ENCODE data around the gene STON2.

The STON2 gene

DNA sequence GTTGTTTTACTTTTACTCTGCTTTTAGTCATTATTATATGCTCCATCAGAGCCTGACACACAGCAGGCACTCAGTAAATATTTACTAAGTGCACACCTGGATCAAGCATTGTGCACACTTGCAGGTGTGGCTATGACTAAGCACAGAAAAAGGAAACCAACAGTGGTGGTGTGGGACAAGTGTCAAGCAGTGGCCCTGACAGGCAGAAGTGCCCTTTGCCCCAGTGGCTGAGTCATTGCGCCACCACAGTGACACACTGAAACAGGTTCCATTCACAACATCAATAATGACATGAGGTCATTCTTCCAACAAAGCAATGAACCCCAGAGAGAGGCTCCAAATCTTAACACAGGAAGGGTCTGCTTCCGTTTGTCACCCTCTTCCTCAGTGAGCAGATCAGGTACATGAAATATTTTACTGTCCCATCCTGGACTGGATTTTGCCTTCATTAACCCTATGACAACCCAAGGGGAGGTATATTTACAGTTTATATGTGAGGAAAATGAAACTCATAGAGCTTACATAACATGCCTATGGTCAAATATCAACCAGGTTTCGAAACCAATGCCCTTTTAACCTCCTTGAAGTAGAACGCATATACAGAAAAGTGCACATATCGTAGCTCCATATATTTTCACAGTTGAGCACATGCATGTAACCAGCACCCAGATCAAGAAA is 96.7 kb downstream of the STON2 start:
- DNase-seq (ENCODE audit: low read depth, low spot score) = no peak

GRCh38 chr14:81302638-81303037 is 97.5 kb downstream of the STON2 start:
- DNase-seq (ENCODE audit: low read depth, low spot score) = no peak

DNA sequence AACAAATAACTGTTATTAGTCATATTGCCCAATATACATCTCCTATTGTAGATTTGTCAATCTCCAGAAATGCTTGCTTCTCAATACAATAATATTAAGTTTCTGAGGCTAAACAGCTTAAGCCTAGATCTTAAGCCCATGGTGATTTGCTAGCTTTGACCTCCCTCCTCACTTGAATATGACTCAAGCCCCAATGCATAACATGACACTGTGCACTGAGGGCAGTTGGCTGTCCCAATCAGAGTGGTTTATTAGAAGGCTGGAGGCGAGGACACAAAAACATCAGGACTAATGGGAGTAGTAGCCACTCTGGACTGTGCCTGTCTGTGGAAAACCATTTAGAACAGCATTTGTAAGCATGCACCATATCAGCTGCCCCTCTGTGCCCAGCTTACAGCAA is 98.3 kb downstream of the STON2 start:
- DNase-seq (ENCODE audit: low read depth, low spot score) = no peak

- DNase-seq (ENCODE audit: low read depth, low spot score) = no peak
Measured at GRCh38 chr14:81301371-81301770, 98.8 kb downstream of the STON2 start.

DNA sequence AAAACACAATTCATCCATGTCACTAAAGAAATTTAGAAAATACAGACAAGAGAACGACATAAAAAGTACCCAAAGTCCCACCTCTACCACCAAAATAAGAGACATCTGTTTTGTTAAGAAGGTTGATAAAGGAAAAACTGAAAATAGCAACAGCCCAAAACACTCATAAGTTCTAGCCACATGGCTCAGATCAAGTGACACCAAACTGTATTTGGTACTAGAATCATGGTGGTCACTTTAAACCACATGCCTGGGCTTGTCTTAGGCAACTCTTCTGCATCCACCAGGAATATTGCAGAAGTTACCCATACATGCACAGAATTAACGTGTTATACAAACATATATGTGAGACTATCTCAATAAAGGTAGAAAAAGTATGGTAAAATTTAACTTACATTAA is 101.2 kb downstream of the STON2 start:
- no peak for DNase-seq (ENCODE audit: low read depth, low spot score)

DNA sequence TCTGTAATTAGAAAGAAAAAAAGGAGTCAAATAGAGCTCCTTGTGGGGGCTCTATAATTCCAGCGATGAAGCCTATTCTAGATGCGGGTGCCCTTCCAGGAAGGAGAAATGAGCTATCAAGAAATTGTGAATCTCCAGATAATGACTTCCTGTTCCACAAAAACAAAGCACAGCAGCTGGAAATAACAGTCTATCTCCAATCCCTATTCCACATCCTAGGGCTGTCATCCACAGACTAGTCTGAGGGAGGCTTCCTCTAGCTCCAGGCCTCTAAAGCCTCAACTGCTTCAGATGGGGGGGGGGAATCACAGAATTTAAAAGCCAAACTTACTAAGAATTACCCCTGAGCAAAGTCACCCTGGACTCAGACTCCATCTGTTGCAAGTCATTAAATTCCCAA is 102.0 kb downstream of the STON2 start:
- no peak for DNase-seq (ENCODE audit: low read depth, low spot score)

DNA sequence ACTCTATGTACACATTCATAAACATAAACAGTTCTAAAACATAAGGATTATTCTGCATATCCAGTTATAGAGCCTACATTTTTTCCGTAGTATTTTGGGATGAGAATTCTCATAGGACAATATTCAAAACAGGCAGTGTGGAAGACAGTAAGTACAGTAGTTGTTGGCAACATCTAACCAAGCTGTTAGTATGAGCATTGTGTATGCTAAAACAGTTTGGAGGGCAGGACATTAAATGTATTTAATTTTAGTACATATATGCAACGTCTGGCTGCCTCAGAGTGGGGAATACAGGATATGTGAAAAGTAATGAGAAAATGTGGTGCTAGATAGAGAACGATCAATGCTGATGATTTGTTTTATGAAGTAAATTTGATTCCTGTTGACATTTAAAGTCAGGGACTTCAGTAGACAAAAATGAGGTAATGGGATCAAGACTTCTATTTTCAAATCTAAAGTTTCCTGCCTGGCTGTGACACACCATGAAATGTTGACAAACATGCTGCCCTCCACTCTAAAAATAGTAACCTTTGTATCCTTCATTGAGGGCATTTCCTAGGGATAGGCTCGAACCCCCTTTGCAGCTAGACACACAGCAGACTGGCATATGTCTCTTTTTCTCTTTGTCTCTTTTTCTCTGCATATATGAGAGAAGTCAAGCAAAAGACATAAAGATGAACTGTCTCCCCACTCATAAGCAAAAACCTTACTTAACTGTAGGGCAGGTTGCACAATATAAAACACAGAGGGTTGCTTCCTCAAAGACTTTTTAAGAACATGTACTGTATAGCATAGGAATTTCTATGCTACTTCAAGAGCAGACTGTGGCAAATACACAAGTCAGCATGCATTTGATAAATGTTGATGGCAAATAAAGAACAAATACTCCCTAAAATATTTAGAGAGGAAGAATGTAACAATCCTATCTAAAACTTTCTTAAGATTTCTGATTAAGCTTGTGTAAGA is 103.9 kb downstream of the STON2 start:
- no peak for DNase-seq (ENCODE audit: low read depth, low spot score)

- DNase-seq (ENCODE audit: low read depth, low spot score) = no peak
Measured at GRCh38 chr14:81289516-81289915, 110.6 kb downstream of the STON2 start.

DNA sequence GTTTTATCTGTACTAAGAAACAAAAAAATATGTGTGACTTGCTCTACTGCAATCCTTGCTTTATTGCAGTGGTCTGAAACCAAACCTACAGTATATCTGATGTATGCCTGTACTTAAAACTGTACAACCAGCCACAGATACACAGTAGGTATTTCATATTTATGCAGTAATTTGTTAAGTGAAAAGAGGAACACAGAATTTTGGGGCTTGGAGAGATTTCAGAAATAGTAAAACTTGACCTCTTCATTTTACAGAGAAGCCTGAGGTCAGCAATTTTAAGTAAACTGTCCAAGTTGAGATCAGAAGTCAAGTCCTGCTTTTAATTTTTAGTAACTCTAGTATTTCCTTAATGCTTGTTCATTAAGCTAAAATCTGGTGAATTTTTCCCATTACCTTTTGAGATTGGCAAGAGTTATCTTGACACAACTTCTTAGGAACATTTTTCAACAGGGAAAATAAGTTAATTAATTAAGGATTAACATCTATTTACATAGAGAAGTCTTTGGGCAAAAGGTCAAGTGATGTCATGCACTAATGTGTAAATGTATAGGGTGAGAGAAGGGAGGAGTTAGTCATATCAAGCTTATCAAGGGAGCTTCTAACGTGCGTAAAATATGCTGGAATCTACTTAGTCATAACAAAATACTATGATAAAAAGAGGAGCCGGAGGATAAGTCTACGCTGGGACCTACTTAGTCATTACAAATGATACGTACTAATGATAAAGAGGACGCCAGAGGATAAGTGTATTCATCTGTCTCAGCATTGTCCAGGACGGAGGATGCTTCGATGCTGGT is 113.4 kb downstream of the STON2 start:
- DNase-seq (ENCODE audit: low read depth, low spot score) = no peak

GRCh38 chr14:81285245-81285644 is 114.9 kb downstream of the STON2 start:
- DNase-seq (ENCODE audit: low read depth, low spot score) = no peak

- DNase-seq (ENCODE audit: low read depth, low spot score) = no peak
Measured at GRCh38 chr14:81281332-81281731, 118.8 kb downstream of the STON2 start.

DNA sequence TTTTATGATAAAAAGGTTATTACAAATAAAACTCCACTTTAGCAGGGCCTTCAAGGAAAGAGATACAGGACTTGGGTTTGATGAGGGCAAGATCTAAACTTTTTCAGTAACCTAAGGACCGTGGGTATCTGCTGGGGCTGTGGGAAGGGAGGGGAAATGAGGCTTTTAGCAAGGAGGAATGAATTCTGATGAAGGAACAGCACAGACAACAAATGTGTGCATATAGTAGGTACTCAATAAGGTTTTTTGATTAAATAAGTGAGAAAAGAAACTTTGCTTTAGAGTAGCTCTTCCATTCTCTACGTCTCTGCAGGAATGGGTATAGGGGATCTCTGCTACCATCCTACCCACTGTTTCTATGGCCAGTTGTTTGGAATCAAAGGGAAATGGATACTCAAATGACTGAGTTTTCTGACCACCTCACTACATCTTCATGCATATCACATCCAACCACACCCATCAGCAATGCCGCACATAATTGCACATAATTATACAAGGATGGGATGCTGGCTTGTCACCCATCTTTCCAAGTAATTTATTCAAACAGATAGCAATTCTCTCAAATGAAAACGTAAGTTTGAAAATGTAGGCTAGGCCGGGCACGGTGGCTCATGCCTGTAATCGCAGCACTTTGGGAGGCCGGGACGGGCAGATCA is 119.9 kb downstream of the STON2 start:
- DNase-seq (ENCODE audit: low read depth, low spot score) = no peak

DNA sequence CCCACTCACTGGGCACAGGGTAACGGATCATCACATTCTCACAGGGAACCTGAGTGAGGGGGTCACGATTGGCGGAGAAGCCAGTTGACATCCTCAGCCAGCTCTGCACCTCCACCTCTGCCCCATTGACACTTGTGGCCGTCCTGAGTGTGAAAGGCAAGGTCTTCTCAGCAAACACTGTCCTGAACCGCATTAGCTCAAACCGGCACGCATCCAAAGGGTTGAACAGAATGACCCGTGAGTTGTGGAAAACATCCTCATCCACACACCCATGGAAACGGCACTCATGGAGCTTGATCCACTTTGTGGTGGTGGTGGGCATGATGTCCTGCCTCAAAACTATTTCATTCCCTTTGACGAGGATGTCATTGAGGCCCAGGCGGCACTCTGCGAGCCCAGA is 123.0 kb downstream of the STON2 start:
- DNase-seq (ENCODE audit: low read depth, low spot score) = no peak

GRCh38 chr14:81276073-81277069 is 123.8 kb downstream of the STON2 start:
- DNase-seq (ENCODE audit: low read depth, low spot score) = no peak

DNA sequence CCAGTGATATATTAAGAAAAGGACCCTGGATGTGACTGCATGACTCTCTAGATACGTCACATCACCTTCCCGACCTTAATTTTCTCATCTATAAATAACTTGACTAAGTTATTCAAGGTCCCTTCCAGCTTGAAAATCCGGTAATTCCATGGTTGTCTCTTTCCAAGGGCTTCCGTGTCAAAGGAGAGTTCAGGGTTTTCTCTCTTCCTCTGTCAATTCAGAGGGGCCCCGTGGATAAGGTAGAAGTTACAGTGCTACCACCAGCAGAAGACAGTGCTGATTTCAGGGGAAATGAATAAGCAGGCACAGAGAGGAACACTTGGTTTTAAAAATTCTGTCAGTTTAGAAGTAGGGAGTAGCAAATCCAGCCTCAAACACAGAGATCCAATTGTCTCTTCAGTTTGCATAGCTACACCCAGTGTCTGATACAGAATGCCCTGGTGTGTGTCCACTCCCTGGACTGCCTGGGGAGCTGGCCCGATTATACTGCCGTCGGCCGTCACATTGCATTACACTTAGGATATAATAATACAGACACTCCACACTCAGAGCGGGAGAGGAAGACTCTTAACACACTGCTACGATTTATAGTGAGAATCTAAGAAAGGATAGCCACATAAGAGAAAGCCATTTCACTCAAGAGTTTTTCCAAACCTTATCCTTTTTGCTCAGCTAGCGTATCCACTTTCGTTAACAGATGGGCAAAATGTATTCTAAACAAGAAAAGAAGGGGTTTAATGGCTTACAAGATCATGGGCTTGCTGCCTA is 124.6 kb downstream of the STON2 start:
- no peak for DNase-seq (ENCODE audit: low read depth, low spot score)

DNA sequence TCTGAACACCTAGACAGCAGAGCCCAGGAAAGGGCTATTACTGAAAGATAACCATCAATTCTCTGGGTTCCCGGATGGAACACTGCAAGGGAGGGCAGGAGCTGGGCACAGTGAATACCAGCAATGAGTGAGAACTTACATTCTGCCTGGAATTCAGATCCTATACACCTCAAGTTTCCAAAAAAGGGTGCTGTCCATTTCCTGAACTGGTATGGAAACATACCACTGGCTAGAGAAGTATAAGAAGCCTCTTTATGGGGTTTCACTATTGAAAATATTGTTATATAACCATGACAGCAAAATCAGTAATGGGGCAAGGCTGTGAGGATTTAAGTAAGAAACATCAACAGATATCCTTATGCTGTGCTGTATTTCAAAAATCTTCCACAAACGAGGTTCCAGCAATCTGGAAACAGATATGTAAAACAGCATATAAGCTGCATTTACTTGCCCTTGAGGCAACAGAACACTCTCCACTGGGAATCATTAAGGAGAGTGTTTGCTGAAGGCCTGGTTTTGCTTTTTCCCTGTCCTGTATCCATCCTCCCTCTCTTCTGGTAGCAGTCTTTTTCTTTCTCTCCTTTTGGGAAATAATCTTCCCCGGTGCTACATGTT is 126.1 kb downstream of the STON2 start:
- no peak for DNase-seq (ENCODE audit: low read depth, low spot score)

DNA sequence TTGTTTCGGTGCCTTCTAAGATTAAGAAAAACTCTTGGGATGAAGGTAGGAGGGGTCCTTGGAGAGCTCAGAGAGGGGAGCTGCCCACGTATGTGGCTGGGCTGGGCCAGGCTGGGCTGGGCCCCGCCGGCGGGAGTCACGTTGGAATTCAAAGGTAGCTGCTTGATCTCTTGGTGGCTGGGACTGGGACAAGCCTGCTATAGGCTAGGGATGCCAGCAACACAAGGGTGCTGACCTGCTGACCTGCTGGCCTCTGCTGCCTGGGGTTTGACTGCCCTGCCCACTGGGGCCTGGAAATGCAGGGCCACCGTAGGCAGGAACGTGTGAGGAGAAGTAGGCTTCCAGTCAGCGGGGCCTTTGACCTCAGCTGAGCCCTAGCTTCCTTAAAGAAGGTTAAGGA is 126.6 kb downstream of the STON2 start:
- no peak for DNase-seq (ENCODE audit: low read depth, low spot score)

DNA sequence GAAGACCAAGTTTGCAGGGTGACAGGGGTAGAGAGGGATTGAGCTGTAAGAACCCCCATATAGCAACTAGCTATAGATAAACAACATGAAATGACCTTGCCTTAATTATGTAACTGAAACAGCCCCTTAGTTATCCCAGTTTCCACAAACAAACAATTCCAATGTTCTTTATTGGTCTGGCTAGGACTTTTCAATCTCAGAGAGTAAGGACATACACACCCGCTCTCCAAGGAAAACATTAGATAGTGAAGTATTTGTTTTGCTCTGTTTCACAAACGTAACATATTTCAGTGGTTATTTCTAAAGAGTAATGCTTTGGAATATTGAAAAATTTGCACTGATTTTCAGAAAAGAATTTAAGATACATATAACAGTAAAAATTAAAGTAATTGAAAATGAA is 127.8 kb downstream of the STON2 start:
- no peak for DNase-seq (ENCODE audit: low read depth, low spot score)

DNA sequence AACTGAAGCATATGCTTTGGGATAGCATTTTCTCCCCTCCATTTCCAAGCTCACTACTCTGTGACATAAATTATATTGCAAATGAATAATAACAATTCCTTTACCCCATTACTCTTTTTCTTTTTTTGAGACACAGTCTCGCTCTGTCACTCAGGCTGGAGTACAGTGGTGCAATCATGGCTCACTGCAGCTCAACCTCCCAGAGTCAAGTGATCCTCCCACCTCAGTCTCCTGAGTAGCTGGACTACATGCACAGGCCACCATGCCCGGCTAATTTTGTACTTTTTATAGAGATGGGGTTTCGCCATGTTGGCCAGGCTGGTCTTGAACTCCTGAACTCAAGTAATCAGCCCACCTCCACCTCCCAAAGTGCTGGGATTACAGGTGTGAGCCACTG is 130.1 kb downstream of the STON2 start:
- no peak for DNase-seq (ENCODE audit: low read depth, low spot score)

Measured in activated naive CD8-positive, alpha-beta T cell treated with anti-CD3 and anti-CD28 coated beads, Interleukin-2, amount 50 U/mL, for 16 hours (primary cell).